Aorta (tissue), 5 donors: ENCODE data around the gene SATB1. TPM values are rescaled to one million over a fixed set of nuclear protein-coding genes. Genes with fewer than 3 reads are reported as not detected.
"Not testable (repeated sequence)": the region's sequence is repeated elsewhere in the genome, so short reads cannot be mapped to it uniquely, and the experiment has no call there.

Experiments used
- ATAC-seq: fragments of 200-7000 bp; cut with Tn5 transposase; one replicate; pipeline ENCODE4 v1.9.1; 2022; ENCODE audit warnings: moderate library complexity; ENCODE audit not compliant: low FRiP score
- DNase-seq, 2 donors: peaks; one replicate each; pipeline ENCODE4 v3.0.0-alpha.2; 2020
- H3K27ac ChIP-seq, 2 donors: one replicate each; pipeline ENCODE4 v1.5.1; 2013; ENCODE audit warnings: low read length in 2 of 2, mild to moderate bottlenecking in 2 of 2, moderate library complexity in 2 of 2, control low read depth in 1 of 2, inconsistent platforms in 1 of 2, low read depth in 1 of 2
- H3K27me3 ChIP-seq, 2 donors: one replicate each; pipeline ENCODE4 v1.6.1; 2013; ENCODE audit warnings: control low read depth in 1 of 2, low read length in 1 of 2, mild to moderate bottlenecking in 1 of 2, moderate library complexity in 1 of 2; ENCODE audit not compliant: insufficient read depth in 2 of 2, control insufficient read depth in 1 of 2
- H3K36me3 ChIP-seq, 2 donors: one replicate each; pipeline ENCODE4 v1.6.1; 2013; ENCODE audit warnings: control low read depth in 1 of 2, low read length in 1 of 2, mild to moderate bottlenecking in 1 of 2; ENCODE audit not compliant: insufficient read depth in 2 of 2, control insufficient read depth in 1 of 2
- H3K4me1 ChIP-seq, 2 donors: one replicate each; pipeline ENCODE4 v1.6.1; 2013; ENCODE audit warnings: low read length in 2 of 2, control low read depth in 1 of 2, mild to moderate bottlenecking in 1 of 2, moderate library complexity in 1 of 2; ENCODE audit not compliant: insufficient read depth in 2 of 2, control insufficient read depth in 1 of 2
- H3K4me3 ChIP-seq, 2 donors: one replicate each; pipeline ENCODE4 v1.5.1; 2013; ENCODE audit warnings: low read length in 2 of 2, control low read depth in 1 of 2, mild to moderate bottlenecking in 1 of 2
- H3K9me3 ChIP-seq: one replicate; pipeline ENCODE4 v1.6.1; 2013; ENCODE audit warnings: mild to moderate bottlenecking, low read length; ENCODE audit not compliant: control insufficient read depth
- WGBS, 2 donors: extraction: QIAGEN DNeasy Blood & Tissue Kit; methylation state at CpG; one replicate each; pipeline ENCODE4 v1.1.7; 2013; 5-methylcytosine and 5-hydroxymethylcytosine counted together
- intact Hi-C, 2 donors: fragments of 100-400 bp; cut with DNase I; formaldehyde crosslinking; loops; one replicate each; pipeline versions ENCODE4 v1.14.2 to v1.15.0; 2022
- polyA plus RNA-seq, 2 donors: library from polyadenylated mRNA; stranded (reverse); fragments of 200-250 nt; gene quantifications; one replicate each; pipeline ENCODE4 v1.2.3, GENCODE V29; 2013
- total RNA-seq, 2 donors: library from RNA; stranded (reverse); fragmentation: NEBNext Ultra II Directional; extraction: Animal tissue kit (Norgen Biotek cat#: 25700); gene quantifications; one replicate each; pipeline ENCODE4 v1.2.1, GENCODE V29; 2021
- donor health status: healthy with polysubstance abuse.
- donor health status: Bipolar disorder and iron deficiency.
- donor health status: DM: no; HTN: no; CAD: no.
- donor health status: DM: no; HTN: no; CAD: no.
- donor health status: DM: yes; HTN: yes; CAD: no.

SATB1 gene
- total and polyA plus RNA-seq, 4 donors = 10.8 to 41.1 (median 27.1) TPM

GRCh38 chr3:18344306-18345014 lies 80.7 kb downstream of the SATB1 start:
- DNase-seq (no peak), ATAC-seq (no peak)
- WGBS, 2 donors = 71 to 88% methylated on average over 4 of the region's 4 CpGs
- intact Hi-C loops = no loop called here
- no peak overlapping the region for H3K4me3 ChIP-seq
- H3K27ac ChIP-seq = no peak overlapping the region
- no peaks in the 10 kb centered on the region for H3K9me3 ChIP-seq
- H3K4me1 ChIP-seq = no peaks in the 10 kb centered on the region
- H3K36me3 ChIP-seq = no peaks in the 10 kb centered on the region
- H3K27me3 ChIP-seq = no peaks in the 10 kb centered on the region

DNA sequence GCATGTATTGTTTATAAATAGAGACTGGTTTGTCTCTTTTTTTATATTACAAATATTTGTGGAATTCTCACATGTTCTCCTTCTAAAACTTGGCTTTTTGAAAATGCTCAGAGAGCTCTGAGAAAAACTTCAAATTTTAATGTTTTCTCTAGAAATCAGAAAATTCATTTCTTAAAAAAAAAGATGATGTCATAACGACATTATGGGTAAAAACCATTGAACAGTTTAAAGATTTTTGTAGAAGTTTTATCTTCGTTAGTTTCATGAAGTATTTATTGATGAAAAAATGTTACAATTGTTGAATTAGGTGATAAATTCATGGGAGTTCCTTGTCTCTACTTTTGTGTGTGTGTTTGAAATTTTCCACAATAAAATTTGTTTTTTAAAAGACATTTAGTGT lies 81.3 kb downstream of the SATB1 start:
- Histone ChIP-seq H3K27me3 (no peaks in the 10 kb centered on the region), H3K36me3 (no peaks in the 10 kb centered on the region), H3K4me1 (no peaks in the 10 kb centered on the region), H3K27ac (no peak overlapping the region), H3K4me3 (no peak overlapping the region), H3K9me3 (no peaks in the 10 kb centered on the region)
- ATAC-seq = no peak
- intact Hi-C loops = no loop called here
- no peak for DNase-seq
- WGBS, 2 donors = 68 to 69% methylated on average over 2 of the region's 2 CpGs

DNA sequence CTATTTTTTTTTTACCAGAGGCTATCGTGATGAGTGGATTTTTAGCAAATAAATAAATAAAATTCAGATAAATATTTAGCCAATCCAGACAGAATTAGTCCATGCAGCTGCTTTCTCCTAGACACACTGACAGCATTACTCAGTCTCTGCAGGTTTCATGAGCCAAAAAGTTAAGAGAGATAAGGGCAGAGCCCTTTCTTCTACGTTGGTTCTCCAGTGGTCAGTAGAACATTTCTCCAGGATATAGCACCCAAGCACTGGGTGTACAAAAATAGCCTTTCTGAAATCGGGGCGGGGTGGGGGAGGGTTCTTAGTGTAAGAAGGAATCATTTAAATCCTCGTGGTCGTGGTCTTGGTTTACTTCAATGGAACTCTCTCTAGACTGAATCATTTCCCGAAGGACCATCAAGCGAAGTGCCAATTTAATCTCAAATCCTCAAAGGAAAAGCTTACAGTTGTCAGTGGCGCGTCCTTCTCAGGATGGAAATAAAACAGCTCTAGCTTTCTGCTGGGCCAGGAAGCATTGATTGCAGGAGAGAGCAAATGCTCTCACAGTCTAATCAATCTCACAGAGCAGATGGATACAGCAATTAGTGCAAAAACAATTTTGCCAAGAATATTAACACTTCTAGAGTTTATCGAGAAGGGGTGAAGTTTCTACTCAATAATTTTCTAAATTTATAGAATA lies 86.2 kb downstream of the SATB1 start:
- DNase-seq = no peak
- Histone ChIP-seq H3K27me3 (no peaks in the 10 kb centered on the region), H3K4me3 (no peak overlapping the region), H3K9me3 (no peaks in the 10 kb centered on the region), H3K4me1 (no peaks in the 10 kb centered on the region), H3K27ac (no peak overlapping the region), H3K36me3 (no peaks in the 10 kb centered on the region)
- WGBS, 2 donors = 43 to 51% methylated on average over 11 of the region's 11 CpGs
- intact Hi-C loops = no loop called here
- no peak for ATAC-seq

DNA sequence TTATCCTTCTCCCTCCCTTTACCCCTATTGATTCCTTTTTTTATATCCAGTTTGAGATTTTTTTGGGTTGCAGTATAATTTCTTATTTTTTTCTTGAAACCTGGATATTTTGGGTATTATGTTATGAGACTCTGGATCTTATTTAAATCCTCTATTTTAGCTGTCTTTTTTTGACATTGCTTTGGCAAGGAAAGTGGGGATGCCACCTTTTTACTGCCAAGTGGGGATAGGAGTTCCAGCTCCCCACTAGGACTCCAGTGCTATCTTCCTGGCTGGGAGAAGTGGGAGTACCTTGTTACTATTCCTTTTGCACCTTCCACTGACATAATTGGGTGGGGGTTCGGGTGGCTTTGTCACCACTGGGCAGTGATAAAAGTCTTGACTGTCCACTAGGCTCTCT lies 87.9 kb downstream of the SATB1 start:
- DNase-seq (no peak), ATAC-seq (no peak)
- H3K27me3 ChIP-seq = no peaks in the 10 kb centered on the region
- peaks cover 1% of the 10 kb centered on the region for H3K9me3 ChIP-seq
- no peaks in the 10 kb centered on the region for H3K4me1 ChIP-seq
- 80 to 89% methylated on average over 1 of the region's 1 CpG for WGBS, 2 donors
- no peak overlapping the region for H3K27ac ChIP-seq
- intact Hi-C loops = no loop called here
- no peak overlapping the region for H3K4me3 ChIP-seq
- no peaks in the 10 kb centered on the region for H3K36me3 ChIP-seq

- H3K4me3 ChIP-seq = no peak overlapping the region
- ATAC-seq = no peak
- no peak for DNase-seq
- H3K36me3 ChIP-seq = no peaks in the 10 kb centered on the region
- no peaks in the 10 kb centered on the region for H3K4me1 ChIP-seq
- no peak overlapping the region for H3K27ac ChIP-seq
- intact Hi-C loops = no loop called here
- H3K27me3 ChIP-seq = no peaks in the 10 kb centered on the region
- H3K9me3 ChIP-seq = peaks cover 1% of the 10 kb centered on the region
Measured at GRCh38 chr3:18334837-18335601, 90.1 kb downstream of the SATB1 start.

DNA sequence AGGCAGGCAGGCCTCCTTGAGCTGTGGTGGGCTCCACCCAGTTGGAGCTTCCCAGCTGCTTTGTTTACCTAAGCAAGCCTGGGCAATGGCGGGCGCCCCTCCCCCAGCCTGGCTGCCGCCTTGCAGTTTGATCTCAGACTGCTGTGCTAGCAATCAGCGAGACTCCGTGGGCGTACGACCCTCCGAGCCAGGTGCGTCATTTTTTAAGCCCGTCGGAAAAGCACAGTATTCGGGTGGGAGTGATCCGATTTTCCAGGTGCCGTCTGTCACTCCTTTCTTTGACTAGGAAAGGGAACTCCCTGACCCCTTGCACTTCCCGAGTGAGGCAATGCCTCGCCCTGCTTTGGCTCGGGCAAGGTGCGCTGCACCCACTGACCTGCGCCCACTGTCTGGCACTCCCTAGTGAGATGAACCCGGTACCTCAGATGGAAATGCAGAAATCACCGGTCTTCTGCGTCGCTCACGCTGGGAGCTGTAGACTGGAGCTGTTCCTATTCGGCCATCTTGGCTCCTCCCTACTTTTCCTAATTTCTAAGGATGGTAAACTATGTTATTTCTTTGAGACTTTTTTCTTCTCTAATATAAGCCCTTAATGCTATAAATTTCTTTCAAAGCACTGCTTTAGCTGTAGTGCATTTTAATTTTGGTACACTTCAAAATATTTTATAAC lies 94.2 kb downstream of the SATB1 start:
- H3K9me3 ChIP-seq, H3K27ac ChIP-seq, H3K4me3 ChIP-seq, H3K36me3 ChIP-seq, H3K27me3 ChIP-seq, ATAC-seq, H3K4me1 ChIP-seq, DNase-seq, intact Hi-C loops: not testable (repeated sequence)
- WGBS, 2 donors = 70 to 72% methylated on average over 24 to 25 of the region's 25 CpGs

DNA sequence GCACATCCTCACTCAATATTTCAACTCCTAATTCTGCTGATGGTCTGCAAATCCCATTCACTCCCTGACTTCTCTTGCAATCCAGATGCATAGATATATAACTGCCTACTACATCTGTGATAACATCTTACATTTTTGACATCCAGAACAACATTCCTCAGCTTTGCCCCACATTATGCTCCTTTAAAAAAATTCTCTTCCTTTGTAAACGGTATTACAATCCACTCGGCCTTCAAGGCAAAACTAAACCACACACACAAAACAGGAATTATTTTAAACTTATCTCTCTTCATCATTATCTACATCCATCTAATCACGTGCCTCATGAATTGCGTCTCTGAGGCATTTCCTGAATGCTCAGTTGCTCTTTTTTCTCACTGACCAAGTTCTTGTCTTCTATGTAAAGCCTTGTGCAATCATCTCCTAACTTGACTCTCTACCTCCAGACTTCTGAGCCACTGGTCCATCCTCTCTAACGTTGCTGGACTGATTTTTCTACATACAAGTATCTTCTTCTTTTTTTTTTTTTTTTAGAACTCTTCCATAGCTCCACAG lies 117.0 kb downstream of the SATB1 start:
- 39 to 48% methylated on average over 5 of the region's 5 CpGs for WGBS, 2 donors
- DNase-seq (no peak), ATAC-seq (no peak)
- Histone ChIP-seq H3K4me1 (no peaks in the 10 kb centered on the region), H3K27me3 (no peaks in the 10 kb centered on the region), H3K27ac (no peak overlapping the region), H3K4me3 (no peak overlapping the region), H3K36me3 (no peaks in the 10 kb centered on the region), H3K9me3 (no peaks in the 10 kb centered on the region)
- intact Hi-C loops = no loop called here

DNA sequence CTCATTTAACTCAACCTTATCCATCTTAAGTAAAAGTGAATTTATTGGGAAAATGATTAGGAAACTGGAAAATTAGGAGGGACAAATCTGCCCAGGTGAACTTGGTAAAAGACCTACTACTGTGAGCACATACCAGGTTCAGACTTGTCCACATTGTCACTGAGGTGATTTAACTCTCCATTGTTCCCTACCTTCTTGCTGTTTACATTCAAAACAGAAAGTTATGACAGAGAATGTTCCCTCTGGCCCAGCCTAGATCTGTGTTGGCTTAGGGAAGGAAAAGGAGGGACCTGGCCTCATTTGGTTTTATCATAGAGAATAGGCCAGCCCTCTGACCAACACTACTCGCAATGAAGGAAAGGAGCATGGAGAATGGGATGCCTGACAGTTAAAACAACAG lies 117.6 kb downstream of the SATB1 start:
- ATAC-seq (no peak), DNase-seq (no peak)
- no peaks in the 10 kb centered on the region for H3K36me3 ChIP-seq
- H3K9me3 ChIP-seq = no peaks in the 10 kb centered on the region
- no peaks in the 10 kb centered on the region for H3K27me3 ChIP-seq
- H3K27ac ChIP-seq = no peak overlapping the region
- H3K4me3 ChIP-seq = no peak overlapping the region
- intact Hi-C loops = no loop called here
- no peaks in the 10 kb centered on the region for H3K4me1 ChIP-seq
- 63 to 70% methylated on average over 1 of the region's 1 CpG for WGBS, 2 donors
